Body of pancreas (tissue), 4 donors: Measurements from ENCODE around the gene ATP11A.

ENCODE experiments used
- CTCF ChIP-seq, 7 experiments: fragments of 450-650 bp in 4 of 7; fragments of 200-600 bp in 3 of 7; sonication (generic) in 3 of 7; IDR thresholded peaks; one replicate each; pipeline ENCODE4 v1.5.1; 2016 to 2019; ENCODE audit warnings: antibody characterized with exemption in 7 of 7
- POLR2A ChIP-seq, 3 donors: fragments of 450-650 bp; IDR thresholded peaks; one replicate each; pipeline ENCODE4 v1.6.1; 2016; ENCODE audit warnings: antibody characterized with exemption in 3 of 3, mild to moderate bottlenecking in 2 of 3

DNA sequence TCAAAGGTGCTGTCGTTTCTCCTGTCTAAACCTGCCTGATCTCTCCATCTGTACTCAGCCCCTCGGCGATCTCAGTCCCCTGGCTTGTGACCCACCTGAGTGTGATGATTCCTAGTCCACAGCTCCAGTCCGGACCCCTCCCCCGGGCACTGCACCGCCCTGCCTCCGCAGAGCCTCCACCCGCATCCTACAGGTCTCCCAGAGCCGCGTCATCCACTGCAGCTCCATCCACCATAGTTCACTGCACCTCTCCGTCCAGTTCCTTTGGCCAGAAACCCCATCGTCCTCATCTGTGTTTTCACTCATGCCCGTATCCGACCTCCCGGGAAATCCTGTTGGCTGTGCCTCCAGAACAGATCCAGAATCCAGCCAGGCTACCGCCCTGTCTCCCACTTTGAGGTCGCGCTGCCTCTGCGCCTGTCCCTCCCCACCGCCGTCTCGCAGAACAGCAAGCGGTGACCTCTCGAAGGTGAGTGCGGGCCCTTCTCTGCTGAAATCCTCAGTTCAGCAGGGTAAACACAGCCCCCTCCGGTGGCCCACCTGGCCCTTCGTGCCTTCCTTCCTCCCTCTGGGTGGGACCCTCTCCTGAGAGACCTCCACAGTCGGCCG, 227.3 kb downstream of the ATP11A start:
- TF ChIP-seq CTCF (IDR thresholded peaks at IDR 0.05) (no peak), POLR2A (IDR thresholded peaks at IDR 0.05) (no peak)
